Middle frontal gyrus (tissue), 1 donor: ENCODE data around the gene ELFN2.
"Not testable (repeated sequence)": the region's sequence is repeated elsewhere in the genome, so short reads cannot be mapped to it uniquely, and the experiment has no call there.

Experiments used
- DNase-seq: peaks from one replicate; pipeline ENCODE4 v3.0.0-alpha.2; 2015; ENCODE audit warnings: low spot score; ENCODE audit errors: extremely low spot score

The ELFN2 gene

DNA sequence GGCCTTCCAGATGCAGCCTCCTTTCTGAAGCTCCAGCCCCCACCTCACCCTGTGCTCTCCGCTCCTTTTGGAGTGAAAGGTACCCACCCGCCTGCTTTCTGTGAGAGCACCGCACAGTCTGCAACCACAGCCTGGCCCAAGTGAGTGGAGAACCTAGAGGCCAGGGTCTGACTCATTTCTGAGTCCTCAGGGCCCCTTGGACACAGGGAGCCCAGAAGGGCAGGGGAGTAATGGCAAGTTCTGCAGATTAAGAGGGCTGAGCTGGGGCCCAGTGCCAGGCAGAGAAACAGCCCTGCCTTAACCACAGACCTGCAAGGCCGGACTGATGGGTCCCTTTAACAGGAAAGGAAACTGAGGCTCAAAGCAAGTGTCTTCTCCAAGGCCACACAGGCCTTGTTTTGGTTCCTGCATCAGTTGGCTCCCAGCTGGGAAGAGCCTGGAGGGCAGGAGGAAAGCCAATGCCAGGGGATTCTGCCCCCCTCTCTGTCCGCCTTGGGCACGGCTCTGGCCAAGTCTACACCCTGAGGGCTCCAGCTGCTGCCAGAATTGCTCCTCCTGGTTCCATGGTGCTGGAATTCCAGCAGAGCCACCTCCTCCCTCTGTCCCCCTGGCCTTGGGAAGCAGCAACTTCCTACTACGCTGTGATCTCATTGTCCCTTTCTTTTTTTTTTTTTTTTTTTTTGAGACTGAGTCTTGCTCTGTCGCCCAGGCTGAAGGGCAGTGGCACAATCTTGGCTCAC, 89.9 kb downstream of the ELFN2 start:
- no peak for DNase-seq

DNA sequence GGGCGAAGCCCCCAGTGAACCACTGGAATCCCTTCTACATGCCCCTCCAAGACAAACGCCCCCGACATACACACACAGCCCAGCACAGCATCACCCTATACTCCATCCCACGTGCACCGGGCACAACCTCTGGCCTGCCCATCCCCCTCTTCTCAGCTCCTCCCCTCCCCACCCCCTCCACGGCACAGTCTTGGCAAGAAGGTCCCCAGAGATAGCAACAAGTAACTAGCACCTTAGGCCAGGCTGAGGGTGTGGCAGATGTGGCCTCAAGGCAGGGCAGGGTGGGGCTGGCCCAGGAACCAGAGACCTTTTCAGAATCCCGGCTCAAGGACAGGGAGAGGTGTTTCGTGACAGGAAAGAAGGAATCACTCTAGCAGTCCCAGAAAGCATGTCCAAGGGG, 90.7 kb downstream of the ELFN2 start:
- no peak for DNase-seq

DNA sequence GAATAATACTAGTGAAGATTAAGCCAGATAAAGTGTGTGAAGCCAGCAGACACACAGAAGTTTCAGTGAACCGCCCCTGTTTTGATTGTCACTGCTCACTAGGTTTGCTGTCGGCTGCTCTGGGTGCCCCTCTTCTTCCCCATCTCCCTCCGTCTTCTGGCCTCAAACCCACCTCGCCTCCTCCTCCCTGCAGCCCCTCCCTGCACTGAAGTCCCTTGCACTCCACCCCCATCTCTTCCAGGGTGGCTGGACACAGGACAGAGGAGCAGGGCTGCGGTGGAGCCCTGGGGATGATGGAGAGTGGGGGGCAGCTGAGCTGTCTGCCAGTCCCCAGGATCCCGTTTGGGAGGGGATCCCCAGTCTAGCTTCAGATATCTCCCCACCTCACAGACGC, 91.5 kb downstream of the ELFN2 start:
- no peak for DNase-seq

DNA sequence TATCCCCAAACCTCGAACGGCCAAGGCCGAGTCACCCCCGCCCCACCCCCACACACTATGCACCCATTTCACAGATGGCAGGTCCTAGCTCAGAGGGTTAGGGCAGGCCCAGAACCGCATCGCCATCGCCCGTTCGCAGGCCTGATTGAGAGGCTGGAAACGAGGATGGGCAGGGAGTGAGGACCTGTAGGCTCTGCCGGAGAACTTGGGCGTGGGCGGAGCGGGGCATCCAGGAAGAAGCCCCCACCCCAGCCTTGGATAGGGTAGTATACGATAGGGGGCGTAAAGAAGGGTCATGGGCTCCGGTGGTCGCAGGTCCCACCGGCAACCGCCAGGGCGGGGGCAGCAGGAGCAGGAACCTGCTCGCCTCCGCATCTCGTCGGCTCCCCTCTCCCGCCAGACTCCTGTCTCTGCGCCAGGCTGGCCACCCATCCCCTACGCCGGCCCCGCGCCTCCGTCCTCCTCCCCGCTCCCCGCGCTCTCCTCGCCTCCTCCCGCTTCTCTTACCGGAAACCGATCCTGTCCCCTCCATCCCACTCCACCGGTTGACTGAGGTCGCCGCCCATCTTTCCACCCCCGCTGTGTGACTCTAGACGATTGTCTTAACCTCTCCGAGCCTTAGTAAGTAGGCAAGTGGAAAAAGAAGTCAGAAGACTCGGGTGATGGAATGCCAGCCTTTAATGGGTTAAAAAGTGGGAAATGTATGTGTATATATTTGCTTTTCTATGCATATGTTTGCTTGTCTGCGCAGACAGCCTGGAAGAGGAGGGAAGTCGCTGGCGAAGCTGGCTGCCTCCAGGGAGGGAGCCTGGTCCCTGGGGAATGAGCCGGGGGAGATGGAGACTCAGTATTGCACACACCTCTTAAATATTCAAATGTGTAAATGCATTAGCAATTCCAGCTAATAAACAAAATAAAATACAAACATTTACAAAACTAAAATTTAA, 92.1 kb downstream of the ELFN2 start:
- no peak for DNase-seq

DNA sequence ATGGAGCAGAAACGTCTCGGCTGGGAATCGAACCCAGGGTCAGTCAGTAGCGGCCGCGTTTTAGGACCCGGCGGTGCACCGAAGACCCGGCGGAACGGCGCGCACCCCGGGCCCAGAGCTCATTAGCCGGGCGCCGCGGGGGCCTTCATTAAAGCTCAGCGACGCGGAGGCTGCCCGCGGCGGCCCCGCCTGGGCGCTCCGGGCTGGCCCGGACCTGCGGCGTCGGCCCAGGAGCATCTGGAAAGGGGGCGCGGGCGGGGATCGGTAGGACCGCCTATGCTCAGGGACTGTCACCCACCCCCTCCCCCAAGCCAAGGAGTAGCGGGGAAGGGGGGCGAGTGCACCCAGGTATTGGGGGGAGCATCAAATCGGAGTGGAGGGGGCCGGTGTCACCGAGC, 92.8 kb downstream of the ELFN2 start:
- DNase-seq, result no peak

DNA sequence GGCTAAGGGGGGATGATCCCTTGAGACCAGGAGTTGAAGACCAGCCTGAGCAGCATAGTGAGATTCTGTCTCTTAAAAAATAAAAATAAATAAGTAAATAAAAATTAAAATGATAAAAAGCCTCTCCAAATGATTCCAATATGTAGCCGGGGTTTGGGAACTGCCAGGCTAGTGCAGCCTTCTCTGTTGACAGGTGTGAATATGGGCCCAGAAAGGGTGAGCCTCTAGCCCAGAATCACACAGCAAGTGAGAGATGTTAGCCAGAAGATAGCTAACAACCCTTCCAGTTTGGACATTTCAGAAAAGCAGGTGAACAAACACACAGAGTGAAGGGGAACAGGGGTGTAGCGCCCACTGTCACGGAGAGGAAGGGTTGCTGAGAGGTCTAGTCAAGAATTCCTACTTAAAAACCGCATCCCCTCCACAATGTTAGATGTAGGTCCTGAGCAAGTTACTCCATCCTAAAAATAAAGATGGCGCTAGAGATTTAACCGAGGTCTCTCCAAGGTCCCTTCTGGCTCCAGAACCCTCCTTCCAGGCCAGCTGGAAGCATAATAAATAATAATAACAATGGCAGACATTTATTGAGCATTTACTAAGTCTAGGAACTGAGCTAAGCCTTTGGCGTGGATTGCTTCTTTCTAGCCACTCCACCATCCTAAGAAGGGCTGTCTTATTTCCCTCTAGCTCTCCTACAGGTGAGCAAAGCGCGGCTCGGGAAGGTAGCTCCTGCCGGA, 93.4 kb downstream of the ELFN2 start:
- no peak for DNase-seq

DNA sequence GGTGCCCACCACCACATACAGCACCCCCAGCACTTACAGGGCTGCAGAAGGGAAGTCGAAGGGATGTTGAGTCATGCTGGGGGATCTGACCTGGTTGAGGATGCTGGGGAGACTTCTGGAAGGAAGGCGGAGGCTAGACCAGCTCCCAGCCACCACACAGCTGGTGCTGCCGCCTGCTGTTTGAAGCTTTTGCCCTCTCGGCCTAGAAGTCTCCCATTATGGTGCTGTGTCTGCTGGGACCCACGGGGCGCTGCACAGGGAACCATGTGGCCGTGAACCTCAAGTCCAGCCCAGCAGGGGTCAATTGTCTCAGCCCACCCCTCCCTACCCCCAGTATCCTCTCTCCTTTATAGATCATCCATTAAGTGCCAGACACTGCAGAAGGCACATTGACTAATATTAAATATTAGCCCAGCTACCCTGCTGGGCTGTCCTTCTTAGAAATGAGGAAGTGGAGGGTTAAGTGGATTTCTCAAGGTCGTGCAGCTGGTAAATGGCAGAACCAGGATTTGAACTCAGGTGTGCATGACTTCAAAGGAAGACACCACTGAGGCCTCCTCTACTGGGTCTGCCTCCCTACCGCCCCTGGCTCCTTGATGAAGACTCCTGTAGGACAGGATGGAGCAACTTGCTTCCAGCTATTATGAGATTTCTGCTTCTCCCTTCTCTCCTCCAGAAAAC, 95.3 kb downstream of the ELFN2 start:
- DNase-seq, result no peak

DNA sequence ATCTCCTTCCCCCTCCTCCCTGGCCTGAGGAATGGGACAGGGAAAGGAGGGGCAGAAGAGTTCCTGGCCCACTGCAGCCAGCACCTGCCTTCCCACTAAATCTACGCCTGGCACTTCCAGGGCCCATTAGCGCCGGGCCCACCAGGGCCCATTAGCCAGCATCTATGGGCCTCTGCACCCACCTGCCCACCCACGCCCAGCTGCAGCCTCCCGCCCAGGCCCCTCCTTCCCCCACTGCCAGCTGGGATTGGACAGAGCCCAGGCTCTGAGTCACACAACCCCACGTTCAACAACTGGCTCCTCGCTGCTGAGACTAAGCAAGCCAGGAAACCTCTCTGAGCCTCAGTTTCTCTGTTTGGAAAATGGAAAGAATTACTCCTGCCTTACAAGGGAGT, 96.2 kb downstream of the ELFN2 start:
- no peak for DNase-seq

DNA sequence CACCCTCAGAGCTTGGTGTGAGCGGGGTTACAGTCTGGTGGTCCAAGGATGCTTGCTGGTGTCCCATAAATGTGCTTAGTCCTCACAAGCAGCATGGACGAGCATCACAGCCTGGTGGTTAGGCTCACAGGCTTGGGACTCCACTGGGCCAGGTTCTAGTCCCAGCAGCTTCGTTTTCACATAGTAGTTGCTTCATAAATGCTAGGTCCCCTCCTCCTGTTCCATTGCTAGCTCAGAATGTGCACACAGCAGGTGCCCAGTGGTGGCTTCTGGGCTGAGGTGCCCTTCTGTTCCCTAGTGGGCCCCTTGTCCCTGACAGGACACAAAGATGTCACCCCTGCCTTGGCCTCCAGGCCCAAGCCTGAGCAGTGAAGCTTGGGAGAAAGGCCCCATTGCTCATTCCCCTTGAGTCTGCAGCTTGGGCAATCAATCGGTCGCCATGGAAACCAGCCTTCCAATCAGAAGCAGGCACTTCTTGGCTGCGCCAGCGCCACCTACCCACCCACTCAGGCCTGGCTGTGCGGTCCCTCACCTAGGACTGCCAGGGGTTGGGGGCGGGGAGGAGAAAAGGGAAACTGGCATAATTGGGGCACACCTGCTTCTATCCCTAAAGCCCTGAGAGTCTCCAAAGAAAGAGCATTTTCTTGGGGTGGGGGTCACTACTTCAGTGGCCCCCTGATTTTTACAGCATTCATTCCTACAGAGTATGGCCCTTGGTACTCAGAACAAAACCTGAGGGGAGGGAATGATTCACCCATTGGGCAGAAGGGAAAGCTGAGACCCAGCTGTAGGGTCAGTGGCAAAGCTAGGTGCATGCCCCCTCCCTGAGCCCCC, 96.9 kb downstream of the ELFN2 start:
- peak; percentile 50 for DNase-seq

DNA sequence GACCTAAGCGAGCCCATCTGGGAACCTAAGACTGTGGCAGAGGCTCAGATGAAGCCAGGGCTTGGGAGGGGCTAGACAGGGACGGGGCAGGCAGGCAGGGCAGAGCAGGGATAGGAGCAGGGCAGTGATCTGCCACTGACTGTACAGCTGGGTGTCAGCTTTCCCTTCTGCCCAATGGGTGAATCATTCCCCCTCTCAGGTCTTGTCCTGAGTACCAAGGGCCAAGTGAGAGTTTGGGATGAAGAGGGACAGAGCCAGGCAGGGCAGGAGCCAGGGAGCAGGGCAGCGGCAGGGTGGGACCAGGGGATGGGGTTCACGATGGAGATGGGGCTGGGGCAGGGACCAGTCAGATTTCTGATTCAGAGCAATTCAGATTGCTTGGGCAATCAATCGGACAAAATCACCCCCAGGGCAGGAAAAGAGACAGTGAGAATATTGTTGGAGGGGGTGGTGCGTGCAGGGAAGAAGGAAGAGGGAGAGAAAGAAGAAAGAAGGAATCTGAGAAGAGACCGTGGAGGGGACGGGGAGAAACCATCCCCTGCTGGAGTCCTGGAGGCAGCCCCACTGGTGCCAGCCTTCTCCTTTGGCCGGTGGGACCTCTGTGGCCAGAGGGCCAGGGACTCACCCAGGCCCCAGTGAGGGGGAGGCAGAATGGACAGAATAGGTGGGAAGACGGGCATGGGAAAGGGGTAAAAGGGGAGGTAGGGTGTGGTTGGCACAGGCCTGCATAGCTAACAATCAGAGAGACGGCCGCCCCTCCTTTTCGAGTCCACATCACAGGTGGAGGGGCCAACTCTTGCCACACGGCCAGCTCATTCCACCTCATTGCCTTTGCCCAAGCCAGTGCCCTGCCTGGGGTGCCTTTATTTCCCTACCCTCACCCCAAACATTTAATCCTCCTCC, 97.8 kb downstream of the ELFN2 start:
- no peak for DNase-seq

DNA sequence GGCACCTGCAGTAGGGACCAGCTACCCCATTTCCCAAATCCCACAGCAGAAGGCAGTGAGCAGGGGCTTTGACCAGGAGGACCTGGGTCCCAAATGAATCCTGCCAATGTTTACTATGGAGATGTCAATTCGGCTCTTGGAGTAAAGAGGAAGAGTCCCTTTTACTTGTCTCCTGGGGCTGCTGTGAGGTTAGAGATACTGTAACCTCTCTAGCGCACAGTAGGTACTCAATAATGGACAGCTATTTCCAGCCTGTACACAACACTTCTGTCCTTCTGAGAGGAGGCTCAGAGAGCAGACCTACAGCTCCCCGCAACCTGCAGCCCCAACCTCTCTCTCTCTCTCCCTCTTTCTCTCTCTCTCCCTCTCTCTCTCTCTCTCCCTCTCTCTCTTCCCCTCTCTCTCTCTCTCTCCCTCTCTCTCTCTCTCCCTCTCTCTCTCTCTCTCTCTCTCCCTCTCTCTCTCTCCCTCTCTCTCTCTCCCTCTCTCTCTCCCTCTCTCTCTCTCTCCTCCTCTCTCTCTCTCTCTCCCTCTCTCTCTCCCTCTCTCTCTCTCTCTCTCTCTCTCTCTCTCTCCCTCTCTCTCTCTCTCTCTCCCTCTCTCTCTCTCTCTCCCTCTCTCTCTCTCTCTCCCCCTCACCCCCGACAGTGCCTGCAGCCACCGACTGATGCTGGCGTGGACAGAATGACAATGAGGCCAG, 98.6 kb downstream of the ELFN2 start:
- not testable (repeated sequence) for DNase-seq

DNA sequence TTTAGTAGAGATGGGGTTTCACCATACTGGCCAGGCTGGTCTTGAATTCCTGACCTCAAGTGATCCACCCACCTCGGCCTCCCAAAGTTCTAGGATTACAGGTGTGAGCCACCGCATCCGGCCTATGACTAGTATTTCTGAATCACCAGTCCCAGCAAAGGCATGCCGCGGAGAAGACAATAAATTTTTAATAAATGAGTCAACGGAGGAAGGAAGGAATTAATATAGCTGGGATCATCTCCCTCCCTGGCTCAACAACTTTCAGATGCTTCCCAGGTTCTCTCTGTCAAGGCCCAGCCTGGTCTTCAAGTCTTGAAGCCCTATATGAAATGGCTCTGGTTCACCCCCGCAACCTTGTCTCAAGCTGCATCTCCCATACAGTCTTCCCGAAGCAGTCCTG, 99.3 kb downstream of the ELFN2 start:
- DNase-seq, result no peak

DNA sequence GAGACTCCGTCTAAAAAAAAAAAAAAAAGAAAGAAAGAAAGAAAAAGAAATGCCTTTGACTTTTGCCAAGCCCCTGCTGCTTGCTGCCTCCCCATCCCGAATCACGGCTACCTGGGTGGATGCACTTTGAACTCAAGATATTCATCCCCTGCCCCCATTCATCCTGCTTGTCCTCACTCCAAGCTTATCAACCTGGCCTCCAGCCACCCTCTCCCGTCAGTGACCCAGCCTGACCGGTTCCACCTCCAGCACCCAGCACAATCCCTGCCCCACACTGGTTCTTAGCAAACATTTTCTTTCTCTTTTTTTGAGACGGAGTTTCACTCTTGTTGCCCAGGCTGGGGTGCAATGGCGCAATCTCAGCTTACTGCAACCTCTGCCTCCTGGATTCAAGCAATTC, 100.6 kb downstream of the ELFN2 start:
- no peak for DNase-seq

DNA sequence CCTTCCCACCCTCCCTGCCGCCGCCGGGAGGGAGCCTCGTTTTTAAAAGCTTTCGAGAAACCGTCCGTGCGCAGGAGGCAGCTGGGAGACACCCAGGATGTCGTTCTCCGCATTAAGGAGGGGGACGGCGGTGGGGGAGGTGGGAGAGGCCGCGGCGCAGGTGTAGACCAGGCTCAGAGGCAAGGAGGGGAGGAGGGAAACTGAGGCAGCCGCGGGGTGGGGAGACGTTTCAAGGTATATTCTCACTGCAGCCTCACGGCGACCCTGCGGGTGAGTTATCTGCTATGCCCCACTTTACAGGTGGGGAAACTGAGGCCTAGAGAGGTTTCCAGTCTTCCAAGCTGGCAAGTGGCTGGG, 102.3 kb downstream of the ELFN2 start:
- no peak for DNase-seq

DNA sequence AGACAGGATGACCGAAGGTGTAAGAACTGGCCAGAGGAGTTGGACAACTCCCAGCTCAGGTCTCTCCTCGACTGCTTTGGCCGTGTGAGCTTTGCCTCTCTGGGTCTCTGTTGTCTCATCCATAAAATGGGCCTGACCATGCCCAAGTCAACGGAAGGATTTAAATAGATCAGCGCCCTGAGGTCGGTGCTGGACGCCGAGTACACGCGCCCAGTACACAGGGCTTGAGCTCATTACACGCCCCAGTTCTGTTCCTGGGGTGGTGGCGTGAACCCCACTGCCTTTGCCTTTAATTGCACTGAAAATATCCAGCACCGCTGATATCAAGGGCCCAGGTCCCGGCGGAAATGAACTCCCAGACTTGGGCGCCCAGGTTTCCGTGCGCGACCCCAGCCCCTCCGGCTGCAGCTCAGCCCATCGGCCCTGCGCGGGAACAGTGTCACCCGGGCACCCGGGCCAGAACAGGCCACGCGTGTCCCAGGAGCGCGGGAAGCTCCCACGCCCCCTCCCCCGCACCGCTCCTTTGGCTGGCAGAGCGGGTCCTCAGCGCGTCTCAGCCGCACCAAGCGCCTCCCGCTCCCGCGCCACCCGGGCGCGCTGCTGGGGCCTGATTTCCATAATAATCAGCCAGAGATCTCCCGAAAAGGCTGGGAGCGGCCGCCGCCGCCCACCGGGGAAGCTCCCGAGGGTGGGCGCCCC, 102.8 kb downstream of the ELFN2 start:
- no peak for DNase-seq

DNA sequence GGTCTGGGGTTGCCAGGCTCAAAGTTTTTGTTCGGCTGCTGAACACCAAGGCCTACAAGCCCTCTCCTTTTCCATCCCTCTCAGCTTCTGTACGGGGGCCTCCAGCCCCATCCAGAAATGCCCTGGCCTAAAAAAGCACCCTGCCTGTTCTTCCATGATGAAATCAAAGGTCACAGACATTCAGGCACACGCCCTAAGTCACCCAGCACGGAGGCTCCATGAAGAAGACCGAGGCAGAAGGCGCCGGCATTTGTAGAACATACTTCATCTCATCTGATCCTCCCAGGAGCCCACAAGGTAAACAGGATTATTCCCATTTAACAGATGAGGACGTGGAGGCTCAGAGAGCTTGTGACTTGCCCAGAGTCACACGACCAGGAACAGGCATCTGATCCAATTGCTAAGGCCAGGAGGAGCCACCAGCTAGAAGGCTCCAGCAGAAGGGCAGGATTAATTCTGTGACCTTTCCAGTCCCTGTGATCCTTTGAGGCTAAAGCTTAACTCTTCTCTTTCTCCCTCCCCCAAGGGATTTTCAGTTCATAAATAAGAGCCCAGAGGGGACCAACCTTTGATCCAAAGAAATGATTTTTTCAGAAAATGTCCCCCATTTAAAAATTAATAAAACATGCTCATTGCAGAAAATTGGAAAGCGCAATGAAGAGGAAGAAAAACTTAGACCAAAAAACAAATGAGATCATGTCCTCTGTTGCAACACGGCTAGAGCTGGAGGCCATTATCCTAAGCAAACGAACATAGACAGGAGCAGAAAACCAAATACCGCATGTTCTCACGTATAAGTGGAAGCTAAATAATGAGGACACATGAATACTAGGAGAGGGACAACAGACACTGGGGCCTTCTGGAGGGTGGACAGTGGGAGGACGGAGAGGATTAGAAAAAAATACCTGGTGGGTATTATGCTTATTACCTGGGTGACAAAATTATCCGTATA, 106.3 kb downstream of the ELFN2 start:
- DNase-seq, result no peak

DNA sequence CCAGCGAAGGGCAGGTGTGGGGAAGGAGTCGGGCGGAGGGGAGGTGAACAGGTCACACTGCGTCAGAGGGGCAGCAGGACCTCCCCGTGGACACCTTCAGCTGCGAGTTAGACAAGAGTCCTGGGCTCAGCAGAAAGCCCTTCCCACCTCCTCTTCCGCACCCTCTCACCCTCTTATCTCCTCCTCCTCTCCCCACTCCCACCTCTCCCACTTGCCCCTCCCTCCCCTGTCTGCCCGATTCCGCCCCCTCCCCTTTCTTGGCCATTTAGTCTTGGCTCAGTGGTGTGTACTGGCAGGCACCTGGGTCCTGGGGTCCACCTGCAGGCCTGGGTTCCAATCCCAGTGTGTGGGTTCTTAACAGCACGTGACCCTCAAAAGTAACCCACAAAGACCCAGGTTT, 107.8 kb downstream of the ELFN2 start:
- DNase-seq, result no peak
